ENCODE results near the gene SCRN2.
A peak's percentile ranks its signal among the peaks of the same experiment; 100 is the strongest.

SCRN2 gene

GRCh38 chr17:47797797-47798196, 43.3 kb downstream of the SCRN2 start:
- ATAC-seq, result no peak
- TF ChIP-seq RARB (CRISPR knock-in tag; IDR thresholded peaks at IDR 0.05) (no peak), TOX (CRISPR knock-in tag; IDR thresholded peaks at IDR 0.05; ENCODE audit: borderline replicate concordance) (no peak), BACH2 (CRISPR knock-in tag; IDR thresholded peaks at IDR 0.05; ENCODE audit: borderline replicate concordance) (no peak), CSRNP3 (CRISPR knock-in tag; IDR thresholded peaks at IDR 0.05) (no peak)

GRCh38 chr17:47792979-47793378, 48.1 kb downstream of the SCRN2 start:
- ATAC-seq, result no peak
- TF ChIP-seq CSRNP3 (CRISPR knock-in tag; IDR thresholded peaks at IDR 0.05) (no peak), TCF4 (CRISPR knock-in tag; IDR thresholded peaks at IDR 0.05; ENCODE audit: borderline replicate concordance) (no peak), TSHZ2 (CRISPR knock-in tag; IDR thresholded peaks at IDR 0.05) (no peak)

- no peak for ATAC-seq
- no peak for TF ChIP-seq PATZ1 (CRISPR knock-in tag; IDR thresholded peaks at IDR 0.05; ENCODE audit: borderline replicate concordance)
- TF ChIP-seq TCF4 (CRISPR knock-in tag; IDR thresholded peaks at IDR 0.05; ENCODE audit: borderline replicate concordance), result no peak
- TF ChIP-seq ZNF70 (CRISPR knock-in tag; IDR thresholded peaks at IDR 0.05), result no peak
- TF ChIP-seq ARNTL (CRISPR knock-in tag; IDR thresholded peaks at IDR 0.05; ENCODE audit: borderline replicate concordance, low read depth), result no peak
- no peak for TF ChIP-seq CSRNP3 (CRISPR knock-in tag; IDR thresholded peaks at IDR 0.05)
- TF ChIP-seq ISL1 (CRISPR knock-in tag; IDR thresholded peaks at IDR 0.05), result no peak
Measured at GRCh38 chr17:47792457-47792856, 48.6 kb downstream of the SCRN2 start.

- TF ChIP-seq RARB (CRISPR knock-in tag; IDR thresholded peaks at IDR 0.05) (no peak), ZFP3 (CRISPR knock-in tag; IDR thresholded peaks at IDR 0.05) (no peak)
- ATAC-seq, result no peak
Measured at GRCh38 chr17:47791025-47791424, 50.0 kb downstream of the SCRN2 start.

- TF ChIP-seq POU6F1 (CRISPR knock-in tag; IDR thresholded peaks at IDR 0.05; ENCODE audit: borderline replicate concordance, low read depth), result no peak
- peak; percentile 99 for ATAC-seq
Measured at GRCh38 chr17:47789611-47790561, 51.2 kb downstream of the SCRN2 start.

Measured in SK-N-SH treated with all-trans-retinoic acid at 6 μM for 48 hours (cell line).